T-helper 9 cell (primary cell): ENCODE results near the gene RPS6KA2.
A peak's percentile ranks its signal among the peaks of the same experiment; 100 is the strongest.

Experiments
- DNase-seq: peaks from one replicate; pipeline ENCODE4 v3.0.0-alpha.2; 2020

The RPS6KA2 gene

GRCh38 chr6:166498228-166498627 is 128.8 kb downstream of the RPS6KA2 start:
- no peak for DNase-seq

GRCh38 chr6:166497087-166497899 is 129.8 kb downstream of the RPS6KA2 start:
- no peak for DNase-seq

- no peak for DNase-seq
Measured at GRCh38 chr6:166496460-166496859, 130.6 kb downstream of the RPS6KA2 start.

DNA sequence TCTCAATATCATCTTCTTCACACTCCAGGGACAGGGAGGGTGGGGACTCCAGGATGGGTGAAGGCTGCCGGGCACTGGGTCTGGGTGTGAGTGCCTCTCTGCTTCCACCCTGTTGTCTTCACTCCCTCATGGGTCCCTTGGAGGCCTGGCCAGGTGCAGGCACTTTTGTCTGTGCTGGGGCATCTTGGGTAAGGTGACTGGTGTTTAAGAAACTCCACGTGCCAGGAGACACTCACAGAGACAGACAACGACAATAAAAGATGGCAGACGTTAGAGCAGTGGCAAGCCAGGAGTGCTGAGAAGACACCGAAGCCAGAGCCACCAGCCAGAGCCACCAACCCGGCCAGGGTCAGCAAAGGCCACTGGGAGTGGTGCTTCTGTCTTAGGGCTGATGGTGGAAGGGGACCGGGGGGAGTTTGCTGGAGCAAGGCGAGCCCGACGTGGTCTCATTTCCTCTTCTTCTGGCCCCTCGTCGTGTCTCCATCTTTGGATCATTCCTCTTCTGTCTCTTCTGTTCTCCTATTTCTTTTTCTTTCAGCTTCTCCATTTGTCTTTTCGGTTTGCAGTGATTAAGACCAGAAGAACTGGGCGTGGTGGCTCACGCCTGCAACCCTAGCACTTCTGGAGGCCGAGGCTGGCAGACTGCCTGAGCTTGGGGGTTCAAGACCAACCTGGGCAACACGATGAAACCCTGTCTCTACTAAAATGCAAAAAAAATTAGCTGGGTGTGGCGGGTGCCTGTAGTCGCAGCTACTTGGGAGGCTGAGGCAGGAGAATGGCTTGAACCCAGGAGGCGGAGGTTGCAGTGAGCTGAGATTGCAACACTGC is 131.3 kb downstream of the RPS6KA2 start:
- no peak for DNase-seq

DNA sequence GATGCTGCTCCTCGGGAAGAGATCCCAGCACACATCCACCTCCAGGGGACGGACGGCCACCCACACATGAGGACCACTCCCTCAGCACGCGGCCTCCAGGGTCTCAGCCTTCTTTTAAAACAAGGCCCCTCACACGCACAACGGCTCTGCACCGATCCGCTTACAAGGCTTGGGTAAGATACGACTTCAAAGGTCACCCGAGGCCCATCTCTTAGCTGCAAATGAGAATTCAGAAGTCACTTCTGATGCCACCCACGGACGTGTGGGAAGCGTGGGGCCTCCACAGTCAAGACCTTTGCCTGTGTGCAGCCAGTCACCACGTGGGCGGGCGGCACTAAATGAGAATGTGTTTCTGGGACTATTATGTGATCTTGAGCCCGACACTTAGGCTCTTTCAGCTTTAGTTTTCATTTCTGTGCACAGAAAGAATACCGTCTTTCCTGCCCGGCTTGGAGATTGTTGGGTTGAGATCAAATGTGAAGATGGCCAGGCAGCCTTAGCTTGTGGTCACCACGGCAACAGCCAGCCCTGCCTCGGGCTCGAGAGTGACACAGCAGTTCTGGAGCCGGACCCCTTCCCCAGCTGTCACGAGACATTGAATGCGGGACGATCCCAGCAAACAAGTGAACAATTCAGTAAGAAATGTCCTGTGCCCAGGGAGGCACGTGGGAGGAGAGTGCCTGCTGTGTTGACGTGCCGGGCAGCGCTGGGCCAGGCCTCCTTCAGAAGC is 132.1 kb downstream of the RPS6KA2 start:
- no peak for DNase-seq

- no peak for DNase-seq
Measured at GRCh38 chr6:166494101-166494441, 133.0 kb downstream of the RPS6KA2 start.

- no peak for DNase-seq
Measured at GRCh38 chr6:166493427-166494100, 133.5 kb downstream of the RPS6KA2 start.

GRCh38 chr6:166492092-166492741 is 134.8 kb downstream of the RPS6KA2 start:
- no peak for DNase-seq

GRCh38 chr6:166490671-166491500 is 136.2 kb downstream of the RPS6KA2 start:
- no peak for DNase-seq

- DNase-seq, result no peak
Measured at GRCh38 chr6:166489301-166490155, 137.5 kb downstream of the RPS6KA2 start.

GRCh38 chr6:166488701-166489100 is 138.3 kb downstream of the RPS6KA2 start:
- no peak for DNase-seq

- DNase-seq, result peak; percentile 69
Measured at GRCh38 chr6:166488076-166488685, 138.9 kb downstream of the RPS6KA2 start.

DNA sequence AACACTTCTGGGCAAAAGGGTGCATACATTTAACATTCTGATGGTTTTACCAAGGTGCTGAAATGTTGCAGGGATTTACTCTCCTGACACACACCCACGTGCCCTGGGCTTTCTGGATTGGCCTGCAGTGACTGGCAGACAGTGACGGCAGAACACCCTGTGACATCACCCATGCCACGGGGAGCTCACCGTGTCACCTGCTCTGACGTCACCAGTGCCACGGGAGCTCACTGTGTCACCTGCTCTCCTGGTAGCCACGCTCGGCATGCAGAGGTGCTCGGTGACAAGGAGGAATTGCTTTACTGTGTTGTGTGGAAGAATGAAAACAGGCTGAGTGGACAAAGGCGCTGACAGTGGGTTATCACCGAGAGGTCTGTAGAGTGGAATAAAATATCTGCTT is 139.9 kb downstream of the RPS6KA2 start:
- no peak for DNase-seq

- no peak for DNase-seq
Measured at GRCh38 chr6:166486536-166486880, 140.5 kb downstream of the RPS6KA2 start.

- no peak for DNase-seq
Measured at GRCh38 chr6:166485651-166486535, 141.2 kb downstream of the RPS6KA2 start.

DNA sequence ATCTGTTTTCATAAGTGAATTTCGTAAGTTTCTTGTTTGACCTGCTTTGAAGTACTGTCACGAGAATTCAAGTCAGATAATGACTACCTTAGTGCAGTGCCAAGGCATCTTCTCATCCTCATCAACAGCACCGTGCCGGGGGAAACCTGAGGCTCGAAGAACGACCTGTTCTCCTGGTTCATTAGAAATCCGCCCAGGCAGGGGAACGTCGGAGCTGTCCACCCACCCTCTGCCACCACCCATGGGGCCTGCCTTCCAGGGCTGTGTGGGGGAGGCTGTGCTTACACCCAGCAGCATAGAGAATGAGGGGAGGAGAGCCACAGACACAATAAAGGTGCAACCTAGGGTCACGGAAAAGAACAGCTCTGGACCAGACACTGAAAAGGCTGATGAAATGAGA is 142.2 kb downstream of the RPS6KA2 start:
- no peak for DNase-seq

DNA sequence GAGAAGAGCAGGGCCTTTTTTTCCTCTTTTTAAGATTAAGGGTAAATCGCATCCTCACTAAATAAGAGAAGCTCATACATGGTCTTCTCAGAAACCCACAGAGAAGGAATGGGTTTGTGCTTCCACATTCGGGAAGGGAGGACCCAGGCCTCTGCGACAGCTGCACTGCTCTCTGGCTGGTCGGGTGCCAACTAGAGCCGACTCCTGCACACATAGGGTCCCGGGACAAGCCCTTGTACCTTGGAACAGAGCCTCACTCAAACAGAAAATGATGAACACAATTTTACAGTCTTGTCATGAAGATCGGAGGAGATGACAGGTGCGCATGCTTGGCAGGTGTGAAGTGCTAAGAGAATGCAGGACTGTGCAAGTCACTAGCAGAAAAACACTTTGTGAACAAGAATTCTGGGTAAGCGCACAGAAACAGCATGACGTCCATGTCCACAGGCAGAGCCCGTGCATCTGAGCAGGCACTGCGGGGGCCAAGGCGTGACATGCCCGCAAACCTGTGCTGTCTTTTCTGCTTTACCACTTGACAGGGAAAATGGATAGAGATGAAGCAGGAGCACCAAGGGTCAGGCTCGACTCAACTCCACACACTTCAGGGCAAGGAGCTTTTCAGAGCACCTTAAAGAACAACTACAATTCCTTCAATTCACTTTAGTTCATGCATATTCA is 143.3 kb downstream of the RPS6KA2 start:
- DNase-seq, result no peak

DNA sequence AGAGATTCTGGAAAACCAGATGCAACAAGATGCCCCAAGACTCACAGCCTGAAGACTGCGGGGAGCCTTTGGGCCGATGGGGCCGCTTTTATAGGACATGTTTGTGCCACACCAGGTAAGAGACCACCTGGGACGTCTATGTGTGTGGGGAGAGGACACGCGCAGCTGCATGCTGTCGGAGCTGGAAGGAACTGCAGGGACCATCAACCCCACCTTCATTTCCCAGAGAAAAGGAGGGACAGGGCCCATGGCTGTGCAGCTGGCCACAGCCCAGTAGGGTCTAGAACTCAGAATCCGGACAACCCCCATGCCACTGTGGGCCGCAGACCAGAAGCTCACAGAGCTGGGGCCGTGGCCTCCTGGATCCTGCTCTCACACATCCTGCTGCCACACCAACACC is 144.0 kb downstream of the RPS6KA2 start:
- no peak for DNase-seq
